ENCODE results near the gene PTPRJ. TPM values are rescaled to one million over a fixed set of nuclear protein-coding genes. Genes with fewer than 3 reads are reported as not detected.

The PTPRJ gene
- total and polyA plus RNA-seq, 2 donors (not counting 3 experiments of a cell fraction or from before 2014, with no cell fraction given) = 3.1 to 7.7 TPM

DNA sequence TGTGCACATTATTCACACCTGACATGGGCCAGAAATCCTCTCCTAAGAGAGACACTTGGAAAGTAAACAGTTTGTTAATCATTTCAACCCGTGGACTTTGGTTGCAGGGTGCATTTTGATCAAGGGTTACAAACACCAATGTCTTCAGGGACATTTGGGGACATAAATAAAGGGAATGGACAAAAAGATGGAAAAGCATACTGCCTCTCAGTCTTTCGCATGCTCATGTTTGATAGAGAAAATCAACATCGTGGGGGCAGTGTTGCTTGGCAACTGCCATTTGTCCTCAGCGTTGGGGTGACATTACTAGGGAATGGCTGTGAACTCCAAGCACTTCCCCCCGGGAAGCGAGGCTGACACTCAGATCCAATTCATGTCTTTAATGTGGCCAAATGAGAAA lies 121.6 kb downstream of the PTPRJ start:
- H3K9me1 ChIP-seq (replicated peaks; ENCODE audit: control insufficient read depth, extremely low read depth, insufficient read depth, low read length) = no peaks in the 10 kb centered on the region
- H3K9me3 ChIP-seq (replicated peaks; ENCODE audit: control insufficient read depth, insufficient read depth, low read length) = no peaks in the 10 kb centered on the region
- H3K27ac ChIP-seq (ENCODE audit: insufficient read depth, low read depth, low read length) = no peak overlapping the region
- ChIA-PET CTCF (interaction anchor here (0.6 kb wide), 1 partner anchor 171 kb away, joined by 3 read pairs; no protein-coding TSS in a partner anchor), POLR2A (no interaction called here)
- no peak for TF ChIP-seq POLR2AphosphoS5 (IDR thresholded peaks at IDR 0.05; ENCODE audit: insufficient read depth, low read depth, low read length)
- no peak for TF ChIP-seq JUN (IDR thresholded peaks at IDR 0.05; ENCODE audit: borderline replicate concordance, insufficient read depth, insufficient read length, low read depth)
- TF ChIP-seq POLR2A (IDR thresholded peaks at IDR 0.05; ENCODE audit: low read depth, low read length) = no peak
- no peak for TF ChIP-seq EZH2 (IDR thresholded peaks at IDR 0.05; ENCODE audit: borderline replicate concordance, low read depth, low read length, severe bottlenecking)
- no peak for TF ChIP-seq MYC (IDR thresholded peaks at IDR 0.05; ENCODE audit: low read depth, low read length)
- no peaks in the 10 kb centered on the region for H3K27me3 ChIP-seq (ENCODE audit: control insufficient read depth in 2 of 2, insufficient read depth in 2 of 2, low read length in 2 of 2)
- DNase-seq (ENCODE audit: low read depth, low spot score) (no peak), FAIRE-seq (no peak)
- H3K4me1 ChIP-seq (ENCODE audit: control insufficient read depth, extremely low read depth, insufficient read depth, low read length) = no peaks in the 10 kb centered on the region
- H4K20me1 ChIP-seq (replicated peaks; ENCODE audit: control insufficient read depth, extremely low read depth, insufficient read depth, low read length) = no peaks in the 10 kb centered on the region
- H3K4me3 ChIP-seq (replicated peaks in 1 of 3; ENCODE audit: insufficient read depth in 1 of 3, low read depth in 1 of 3, low read length in 3 of 3) = no peak overlapping the region
- H3K79me2 ChIP-seq (ENCODE audit: control insufficient read depth, insufficient read depth, low read length) = no peaks in the 10 kb centered on the region
- no peak overlapping the region for H3K4me2 ChIP-seq (ENCODE audit: insufficient read depth, low read length)
- no peak overlapping the region for H2AFZ ChIP-seq (ENCODE audit: low read depth, low read length)
- dilution Hi-C loops (cut with MboI; ENCODE audit: extremely low pct_ligation_motif_present, low sequenced_read_pairs) (no loop called here), intact Hi-C loops (cut with micrococcal nuclease) (no loop called here)
- H3K9ac ChIP-seq (replicated peaks; ENCODE audit: extremely low read depth, insufficient read depth, low read length) = no peak overlapping the region
- no peaks in the 10 kb centered on the region for H3K36me3 ChIP-seq (ENCODE audit: control insufficient read depth in 2 of 2, extremely low read depth in 1 of 2, insufficient read depth in 2 of 2, low read length in 2 of 2)
- BruUV-seq (replicated peaks) = no TSS peak

- dilution Hi-C loops (cut with MboI; ENCODE audit: extremely low pct_ligation_motif_present, low sequenced_read_pairs) = no loop called here
- Histone ChIP-seq H3K9ac (replicated peaks; ENCODE audit: extremely low read depth, insufficient read depth, low read length) (no peak overlapping the region), H3K4me1 (ENCODE audit: control insufficient read depth, extremely low read depth, insufficient read depth, low read length) (no peaks in the 10 kb centered on the region), H3K27me3 (ENCODE audit: control insufficient read depth in 2 of 2, insufficient read depth in 2 of 2, low read length in 2 of 2) (no peaks in the 10 kb centered on the region), H2AFZ (ENCODE audit: low read depth, low read length) (no peak overlapping the region), H3K4me3 (replicated peaks in 1 of 3; ENCODE audit: insufficient read depth in 1 of 3, low read depth in 1 of 3, low read length in 3 of 3) (no peak overlapping the region), H3K9me3 (replicated peaks; ENCODE audit: control insufficient read depth, insufficient read depth, low read length) (no peaks in the 10 kb centered on the region), H4K20me1 (replicated peaks; ENCODE audit: control insufficient read depth, extremely low read depth, insufficient read depth, low read length) (no peaks in the 10 kb centered on the region), H3K79me2 (ENCODE audit: control insufficient read depth, insufficient read depth, low read length) (no peaks in the 10 kb centered on the region), H3K4me2 (ENCODE audit: insufficient read depth, low read length) (no peak overlapping the region), H3K36me3 (ENCODE audit: control insufficient read depth in 2 of 2, extremely low read depth in 1 of 2, insufficient read depth in 2 of 2, low read length in 2 of 2) (no peaks in the 10 kb centered on the region), H3K27ac (ENCODE audit: insufficient read depth, low read depth, low read length) (no peak overlapping the region), H3K9me1 (replicated peaks; ENCODE audit: control insufficient read depth, extremely low read depth, insufficient read depth, low read length) (no peaks in the 10 kb centered on the region)
- ChIA-PET CTCF (interaction anchor here (1.1 to 9.1 kb wide), 3 partner anchors 15 to 169 kb away, joined by 3 to 326 read pairs (median 3); no protein-coding TSS in a partner anchor), POLR2A (no interaction called here)
- FAIRE-seq (no peak), DNase-seq (ENCODE audit: low read depth, low spot score) (no peak)
- TF ChIP-seq JUN (IDR thresholded peaks at IDR 0.05; ENCODE audit: borderline replicate concordance, insufficient read depth, insufficient read length, low read depth) (no peak), POLR2AphosphoS5 (IDR thresholded peaks at IDR 0.05; ENCODE audit: insufficient read depth, low read depth, low read length) (no peak), MYC (IDR thresholded peaks at IDR 0.05; ENCODE audit: low read depth, low read length) (no peak), GATA2 (IDR thresholded peaks at IDR 0.05; ENCODE audit: insufficient read depth, insufficient read length, low read depth, low read length) (no peak)
- TF ChIP-seq, protein P1, sequence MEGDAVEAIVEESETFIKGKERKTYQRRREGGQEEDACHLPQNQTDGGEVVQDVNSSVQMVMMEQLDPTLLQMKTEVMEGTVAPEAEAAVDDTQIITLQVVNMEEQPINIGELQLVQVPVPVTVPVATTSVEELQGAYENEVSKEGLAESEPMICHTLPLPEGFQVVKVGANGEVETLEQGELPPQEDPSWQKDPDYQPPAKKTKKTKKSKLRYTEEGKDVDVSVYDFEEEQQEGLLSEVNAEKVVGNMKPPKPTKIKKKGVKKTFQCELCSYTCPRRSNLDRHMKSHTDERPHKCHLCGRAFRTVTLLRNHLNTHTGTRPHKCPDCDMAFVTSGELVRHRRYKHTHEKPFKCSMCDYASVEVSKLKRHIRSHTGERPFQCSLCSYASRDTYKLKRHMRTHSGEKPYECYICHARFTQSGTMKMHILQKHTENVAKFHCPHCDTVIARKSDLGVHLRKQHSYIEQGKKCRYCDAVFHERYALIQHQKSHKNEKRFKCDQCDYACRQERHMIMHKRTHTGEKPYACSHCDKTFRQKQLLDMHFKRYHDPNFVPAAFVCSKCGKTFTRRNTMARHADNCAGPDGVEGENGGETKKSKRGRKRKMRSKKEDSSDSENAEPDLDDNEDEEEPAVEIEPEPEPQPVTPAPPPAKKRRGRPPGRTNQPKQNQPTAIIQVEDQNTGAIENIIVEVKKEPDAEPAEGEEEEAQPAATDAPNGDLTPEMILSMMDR (IDR thresholded peaks at IDR 0.05; ENCODE audit: extremely low read depth in 1 of 2, insufficient read depth in 1 of 2, low read depth in 1 of 2, low read length in 2 of 2) = no peak
- BruUV-seq (replicated peaks) = no TSS peak
- intact Hi-C loops (cut with micrococcal nuclease) = no loop called here
Observed at GRCh38 chr11:48103621-48104567, 123.5 kb downstream of the PTPRJ start.

Data from endothelial cell of umbilical vein (primary cell).